GM12873 (cell line): ENCODE measurements around the gene ABI1.

Source experiments
- TF ChIP-seq, protein P1 (sequence below): IDR thresholded peaks from 2 replicates; pipeline ENCODE4 v1.5.1; 2012; ENCODE audit warnings: low read depth, mild to moderate bottlenecking, moderate library complexity, low read length, control low read depth; ENCODE audit not compliant: insufficient read depth; ENCODE audit errors: missing control alignments

Gene ABI1

DNA sequence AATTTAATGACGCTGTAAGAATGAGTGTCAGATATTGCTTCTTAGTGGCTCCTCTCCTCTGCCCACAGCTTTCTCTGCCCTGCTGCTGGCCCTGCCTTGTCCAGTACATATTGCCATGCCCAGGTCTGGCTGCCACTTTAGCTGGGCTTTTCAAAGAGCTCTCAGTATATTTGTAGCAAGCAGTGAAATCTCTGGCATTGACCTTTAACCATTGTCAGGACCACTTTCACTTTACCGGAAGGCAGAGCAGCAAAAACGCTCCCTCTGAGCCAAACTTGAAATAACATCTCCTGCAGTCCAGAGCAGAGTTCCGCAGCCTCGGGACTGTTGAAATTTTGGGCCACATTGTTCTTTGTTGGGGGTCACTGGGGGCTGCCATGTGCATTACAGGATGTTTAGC lies 149.4 kb downstream of the ABI1 start:
- TF ChIP-seq, protein P1, sequence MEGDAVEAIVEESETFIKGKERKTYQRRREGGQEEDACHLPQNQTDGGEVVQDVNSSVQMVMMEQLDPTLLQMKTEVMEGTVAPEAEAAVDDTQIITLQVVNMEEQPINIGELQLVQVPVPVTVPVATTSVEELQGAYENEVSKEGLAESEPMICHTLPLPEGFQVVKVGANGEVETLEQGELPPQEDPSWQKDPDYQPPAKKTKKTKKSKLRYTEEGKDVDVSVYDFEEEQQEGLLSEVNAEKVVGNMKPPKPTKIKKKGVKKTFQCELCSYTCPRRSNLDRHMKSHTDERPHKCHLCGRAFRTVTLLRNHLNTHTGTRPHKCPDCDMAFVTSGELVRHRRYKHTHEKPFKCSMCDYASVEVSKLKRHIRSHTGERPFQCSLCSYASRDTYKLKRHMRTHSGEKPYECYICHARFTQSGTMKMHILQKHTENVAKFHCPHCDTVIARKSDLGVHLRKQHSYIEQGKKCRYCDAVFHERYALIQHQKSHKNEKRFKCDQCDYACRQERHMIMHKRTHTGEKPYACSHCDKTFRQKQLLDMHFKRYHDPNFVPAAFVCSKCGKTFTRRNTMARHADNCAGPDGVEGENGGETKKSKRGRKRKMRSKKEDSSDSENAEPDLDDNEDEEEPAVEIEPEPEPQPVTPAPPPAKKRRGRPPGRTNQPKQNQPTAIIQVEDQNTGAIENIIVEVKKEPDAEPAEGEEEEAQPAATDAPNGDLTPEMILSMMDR, result no peak

DNA sequence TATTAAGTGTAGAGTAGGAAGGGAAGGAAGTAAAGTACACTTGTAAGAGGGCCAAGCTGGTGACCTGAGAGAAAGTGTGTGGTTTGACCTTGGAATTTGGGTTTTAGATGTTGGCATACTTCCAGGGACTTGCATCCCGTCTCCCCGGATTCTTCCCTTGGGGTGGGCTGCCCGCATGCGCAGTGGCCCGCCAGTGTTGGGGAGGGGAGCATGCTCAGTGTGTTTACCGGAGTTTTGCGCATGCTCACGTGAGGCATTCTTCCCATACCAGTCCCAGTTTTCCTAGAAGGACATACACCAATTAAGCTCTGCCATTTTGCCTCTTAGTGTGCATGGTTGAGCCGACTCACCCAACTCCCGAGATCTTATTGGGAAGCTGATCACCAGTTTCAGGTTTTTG lies 153.8 kb downstream of the ABI1 start:
- TF ChIP-seq, protein P1, result no peak

DNA sequence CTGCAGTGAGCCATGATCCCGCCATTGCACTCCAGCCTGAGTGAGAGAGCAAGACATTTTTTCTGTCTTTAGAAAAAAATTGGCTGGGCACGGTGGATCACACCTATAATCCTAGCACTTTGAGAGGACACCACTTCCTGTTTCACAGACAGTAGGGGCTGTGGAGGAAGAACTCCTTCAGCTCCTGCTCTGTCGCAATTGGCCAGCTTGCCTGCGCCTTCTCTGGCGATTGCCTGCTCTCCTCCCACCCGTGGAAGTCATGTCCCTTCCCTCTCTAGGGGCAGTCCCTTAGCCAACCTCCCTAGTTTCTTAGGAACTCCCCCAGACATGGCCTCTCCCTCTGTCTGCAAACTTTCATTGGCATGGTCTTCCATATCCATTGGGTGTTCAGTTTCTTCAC lies 154.6 kb downstream of the ABI1 start:
- TF ChIP-seq, protein P1, result no peak

DNA sequence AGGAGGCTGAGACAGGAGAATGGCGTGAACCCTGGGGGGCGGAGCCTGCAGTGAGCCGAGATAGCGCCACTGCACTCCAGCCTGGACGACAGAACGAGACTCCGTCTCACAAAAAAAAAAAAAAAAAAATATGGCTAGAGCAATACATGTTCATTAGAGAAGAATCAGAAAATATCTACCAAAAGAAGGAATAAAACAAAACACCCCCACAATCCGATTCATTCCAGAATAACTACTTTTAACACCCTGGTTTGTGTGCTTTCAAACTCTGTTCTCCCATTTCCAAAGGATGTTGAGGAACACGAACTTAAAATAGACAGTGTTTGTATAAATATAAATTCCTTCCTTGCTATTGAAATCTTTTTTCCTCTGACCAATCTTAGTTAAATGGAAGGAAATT lies 156.8 kb downstream of the ABI1 start:
- TF ChIP-seq, protein P1, result no peak

DNA sequence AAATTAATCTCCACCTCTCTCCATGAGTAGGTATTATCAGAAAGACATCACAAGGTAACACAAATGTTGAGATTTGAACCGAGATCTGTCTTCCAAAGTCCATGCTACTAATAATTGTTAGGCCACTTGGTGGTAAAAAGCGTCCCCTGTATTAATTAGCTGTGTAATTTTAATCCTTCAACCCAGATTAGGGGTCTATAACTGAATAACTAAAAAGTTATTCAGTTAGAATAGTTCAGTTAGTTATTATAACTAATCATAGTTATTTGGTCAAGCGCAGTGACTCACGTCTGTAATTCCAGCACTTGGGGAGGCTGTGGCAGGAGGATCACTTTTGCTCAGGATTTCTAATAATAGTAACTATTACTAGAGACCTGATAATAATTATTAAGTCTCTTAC lies 157.7 kb downstream of the ABI1 start:
- TF ChIP-seq, protein P1, result no peak

DNA sequence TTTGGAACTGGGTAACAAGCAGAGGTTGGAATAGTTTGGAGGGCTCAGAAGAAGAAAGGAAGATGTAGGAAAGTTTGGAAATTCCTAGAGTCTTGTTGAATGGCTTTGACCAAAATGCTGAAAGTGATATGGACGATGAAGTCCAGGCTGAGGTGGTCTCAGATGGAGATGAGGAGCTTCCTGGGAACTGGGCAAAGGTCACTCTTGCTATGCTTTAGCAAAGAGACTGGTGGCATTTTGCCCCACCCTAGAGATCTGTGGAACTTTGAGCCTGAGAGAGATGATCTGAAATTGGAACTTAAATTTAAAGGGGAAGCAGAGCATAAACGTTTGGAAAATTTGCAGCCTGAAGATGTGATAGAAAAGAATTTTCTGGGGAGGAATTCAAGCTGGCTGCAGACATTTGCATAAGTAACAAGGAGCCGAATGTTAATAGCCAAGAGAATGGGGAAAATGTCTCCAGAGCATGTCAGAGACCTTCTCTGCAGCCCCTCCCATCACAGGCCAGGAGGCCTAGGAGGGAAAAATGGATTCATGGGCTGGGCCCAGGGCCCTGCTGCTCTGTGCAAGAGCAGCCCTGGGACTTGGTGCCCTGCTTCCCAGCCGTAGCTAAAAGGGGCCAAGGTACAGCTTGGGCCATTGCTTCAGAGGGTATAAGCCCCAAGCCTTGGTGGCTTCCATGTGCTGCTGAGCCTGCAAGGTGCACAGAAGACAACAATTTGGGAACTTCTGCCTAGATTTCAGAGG lies 159.7 kb downstream of the ABI1 start:
- TF ChIP-seq, protein P1, result no peak

DNA sequence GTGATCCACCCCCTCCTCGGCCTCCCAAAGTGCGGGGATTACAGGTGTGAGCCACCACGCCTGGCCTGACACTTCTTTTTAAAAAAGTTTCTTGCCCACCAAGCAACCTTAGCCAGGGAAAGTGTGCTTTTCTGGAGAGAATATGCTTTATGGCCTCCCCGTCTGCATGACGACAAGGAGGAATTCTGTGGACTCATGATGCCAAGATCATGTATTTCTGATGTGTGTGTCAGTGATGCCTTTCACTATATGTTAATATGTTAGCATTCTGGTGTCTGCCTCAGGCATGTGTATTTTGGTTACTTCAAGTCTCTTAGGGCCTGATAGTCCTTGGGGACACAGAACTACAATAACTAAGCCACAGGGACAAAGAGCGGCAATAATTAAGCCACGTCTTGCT lies 161.1 kb downstream of the ABI1 start:
- TF ChIP-seq, protein P1, result no peak
